A673 (cell line): Measurements from ENCODE around the gene SMIM30. TPM values are rescaled to one million over a fixed set of nuclear protein-coding genes. Genes with fewer than 3 reads are reported as not detected.
A peak's percentile ranks its signal among the peaks of the same experiment; 100 is the strongest.

Experiments
- BruUV-seq: library from RNA; stranded (reverse); fragments of 400-500 nt; replicated peaks from 2 replicates; lab custom pipeline; 2021; lab: Mats Ljungman, UMichigan
- CTCF ChIA-PET: fragments of 300-600 bp; sonication (Branson Sonifier 250); formaldehyde crosslinking; loops from one replicate; lab custom pipeline; 2022; ENCODE audit warnings: antibody characterized with exemption; lab: Charles Lee
- POLR2A ChIA-PET: fragments of 300-600 bp; sonication (Branson Sonifier 250); formaldehyde crosslinking; loops from one replicate; lab custom pipeline; 2022; ENCODE audit warnings: antibody characterized with exemption; ENCODE audit not compliant: low non-redundant PET; lab: Charles Lee
- DNase-seq: peaks from one replicate; pipeline ENCODE4 v3.0.0-alpha.2; 2015; ENCODE audit warnings: low spot score
- H3K27ac ChIP-seq: fragments of 200-600 bp; sonication (generic); 2 replicates; pipeline ENCODE4 v1.5.1; 2016; ENCODE audit warnings: mixed run types, low read depth, mild to moderate bottlenecking, mixed read lengths, antibody characterized with exemption, low read length; ENCODE audit not compliant: poor library complexity, severe bottlenecking
- H3K27me3 ChIP-seq: fragments of 200-600 bp; sonication (generic); replicated peaks from 2 replicates; pipeline ENCODE4 v1.6.1; 2017; ENCODE audit warnings: mixed run types, low read depth, mild to moderate bottlenecking, mixed read lengths, antibody characterized with exemption, low read length; ENCODE audit not compliant: insufficient read depth, poor library complexity
- H3K36me3 ChIP-seq: fragments of 200-600 bp; sonication (generic); 2 replicates; pipeline ENCODE4 v1.6.1; 2016; ENCODE audit warnings: mixed run types, mild to moderate bottlenecking, mixed read lengths, antibody characterized with exemption, low read length; ENCODE audit not compliant: insufficient read depth, poor library complexity, severe bottlenecking
- H3K4me1 ChIP-seq: fragments of 200-600 bp; sonication (generic); 2 replicates; pipeline ENCODE4 v1.6.1; 2017; ENCODE audit warnings: mixed run types, mild to moderate bottlenecking, mixed read lengths, antibody characterized with exemption, low read length; ENCODE audit not compliant: insufficient read depth, poor library complexity, severe bottlenecking
- H3K4me3 ChIP-seq: fragments of 200-600 bp; sonication (generic); 2 replicates; pipeline ENCODE4 v1.5.1; 2016; ENCODE audit warnings: low read depth, mixed run types, mild to moderate bottlenecking, mixed read lengths, low read length; ENCODE audit not compliant: poor library complexity, severe bottlenecking
- H3K9me3 ChIP-seq: fragments of 200-600 bp; sonication (generic); 2 replicates; pipeline ENCODE4 v1.6.1; 2016; ENCODE audit warnings: mixed run types, low read depth, mild to moderate bottlenecking, mixed read lengths, antibody characterized with exemption, low read length; ENCODE audit not compliant: poor library complexity, severe bottlenecking
- CTCF ChIP-seq: fragments of 300-800, 200-600 bp; sonication (generic); conservative IDR thresholded peaks from 2 replicates; pipeline ENCODE4 v1.5.1; 2017; ENCODE audit warnings: low read depth, mild to moderate bottlenecking, antibody characterized with exemption, low read length, moderate library complexity, mixed read lengths
- EZH2 ChIP-seq: fragments of 200-600 bp; sonication (generic); IDR thresholded peaks from 2 replicates; pipeline ENCODE4 v1.6.1; 2017; ENCODE audit warnings: borderline replicate concordance, low read depth, mild to moderate bottlenecking, mixed read lengths, antibody characterized with exemption, low read length; ENCODE audit not compliant: poor library complexity, severe bottlenecking
- intact Hi-C: fragments of 100-400 bp; cut with micrococcal nuclease; formaldehyde crosslinking; loops from one replicate; pipeline ENCODE4 v1.10.0; 2022; ENCODE audit not compliant: unreplicated experiment
- total RNA-seq: library from RNA; stranded (reverse); gene quantifications from 2 replicates; pipeline ENCODE4 v1.2.3, GENCODE V29; 2021

The SMIM30 gene
- total RNA-seq, 1 experiment from 2014 or later: 40.8 TPM

DNA sequence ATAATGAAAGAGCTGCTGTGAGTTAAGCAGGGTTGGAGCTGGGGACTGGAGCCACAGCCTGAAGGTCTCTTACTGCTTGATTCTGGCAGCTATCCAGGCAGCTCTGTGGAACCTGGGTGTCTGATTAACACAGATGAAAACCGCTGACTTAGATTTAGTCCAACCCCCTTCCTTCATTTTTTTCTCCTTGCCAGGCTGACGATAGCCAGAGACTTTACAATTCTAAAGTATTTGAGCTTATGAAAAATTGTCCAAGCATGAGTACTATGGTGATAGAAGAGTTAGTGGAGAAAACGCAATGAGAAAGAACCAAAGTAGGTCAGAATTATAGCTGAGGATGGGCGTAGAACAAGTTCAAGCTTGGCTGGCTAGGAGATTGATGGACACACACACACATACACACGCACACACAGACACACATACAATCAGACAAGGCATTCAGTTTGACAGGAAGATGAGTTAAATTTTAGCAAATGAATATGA, 18.2 kb downstream of the SMIM30 start:
- ChIA-PET CTCF (no interaction called here), POLR2A (no interaction called here)
- peaks cover 10% of the 10 kb centered on the region for H3K27me3 ChIP-seq
- H3K36me3 ChIP-seq: no peaks in the 10 kb centered on the region
- H3K27ac ChIP-seq: no peak overlapping the region
- H3K4me3 ChIP-seq: no peak overlapping the region
- intact Hi-C loops: no loop called here
- no peak for TF ChIP-seq EZH2
- TF ChIP-seq CTCF: no peak
- peak; percentile 17 for DNase-seq
- BruUV-seq: no TSS peak
- no peaks in the 10 kb centered on the region for H3K4me1 ChIP-seq
- H3K9me3 ChIP-seq: no peaks in the 10 kb centered on the region

DNA sequence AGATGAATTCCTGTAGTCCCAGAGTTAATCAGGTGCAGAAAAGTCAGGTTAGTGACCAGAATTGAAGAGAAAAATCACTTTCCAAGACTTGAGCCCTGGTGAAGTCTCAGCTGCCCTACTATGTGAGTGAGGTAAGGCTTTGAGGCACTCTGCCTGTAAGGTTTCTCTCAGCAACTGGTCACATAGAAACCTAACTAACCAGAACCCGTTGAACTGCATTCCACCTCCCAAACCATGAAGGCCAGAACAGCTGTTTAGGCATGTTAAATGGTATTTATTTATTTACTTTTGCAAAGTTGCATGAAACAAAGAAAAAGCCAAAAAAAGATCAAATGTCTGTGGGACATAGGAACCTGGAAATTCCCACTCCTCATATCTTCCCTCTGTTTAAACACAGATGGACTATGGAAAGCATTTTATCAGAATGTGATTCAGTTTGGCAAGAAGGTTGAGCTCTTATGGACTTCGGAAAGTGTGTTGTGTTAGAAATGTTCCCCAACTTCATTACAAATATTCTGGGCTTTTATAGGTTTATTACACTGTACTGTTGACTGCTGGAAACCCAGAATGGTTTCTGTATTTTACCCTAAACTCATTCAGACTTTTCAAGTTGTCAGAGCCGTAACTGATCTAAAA, 19.0 kb downstream of the SMIM30 start:
- no peaks in the 10 kb centered on the region for H3K4me1 ChIP-seq
- intact Hi-C loops: no loop called here
- no TSS peak for BruUV-seq
- no peak for TF ChIP-seq EZH2
- TF ChIP-seq CTCF: no peak
- no peak overlapping the region for H3K27ac ChIP-seq
- H3K27me3 ChIP-seq: peaks cover 15% of the 10 kb centered on the region
- ChIA-PET CTCF (no interaction called here), POLR2A (no interaction called here)
- no peaks in the 10 kb centered on the region for H3K9me3 ChIP-seq
- DNase-seq: no peak
- H3K36me3 ChIP-seq: no peaks in the 10 kb centered on the region
- no peak overlapping the region for H3K4me3 ChIP-seq

- CTCF ChIA-PET: no interaction called here
Observed at GRCh38 chr7:113094517-113095249, 23.7 kb downstream of the SMIM30 start.

More at GRCh38 chr7:113094517-113095249, 23.7 kb downstream of the SMIM30 start:
- Histone ChIP-seq H3K36me3 (no peaks in the 10 kb centered on the region), H3K4me1 (no peaks in the 10 kb centered on the region), H3K27ac (no peak overlapping the region), H3K9me3 (no peaks in the 10 kb centered on the region), H3K4me3 (no peak overlapping the region), H3K27me3 (peaks cover 25% of the 10 kb centered on the region)
- POLR2A ChIA-PET: no interaction called here
- DNase-seq: no peak
- TF ChIP-seq CTCF (no peak), EZH2 (no peak)
- BruUV-seq: no TSS peak
- intact Hi-C loops: no loop called here
